Activated T-helper 1 cell treated with anti-CD3 and anti-CD28 coated beads, Interleukin-12 subunit alpha, Interleukin-12 subunit beta, Interleukin-2, Interleukin-4 antibody, amounts not matched to agents 30 ng/mL and 10 ng/mL and 1 ng/mL, durations not matched to agents 14 hours and 24 hours and 36 hours (primary cell): Measurements from ENCODE around the gene ZNF432. TPM values are rescaled to one million over a fixed set of nuclear protein-coding genes. Genes with fewer than 3 reads are reported as not detected.
"Not testable (repeated sequence)": the region's sequence is repeated elsewhere in the genome, so short reads cannot be mapped to it uniquely, and the experiment has no call there.

Source experiments
- DNase-seq: peaks from one replicate; pipeline ENCODE4 v3.0.0; 2021; ENCODE audit warnings: low spot score
- H3K27ac Mint-ChIP-seq: one replicate; pipeline ENCODE4 v1.8.0; 2021; ENCODE audit warnings: mild to moderate bottlenecking, mixed read lengths
- H3K27me3 Mint-ChIP-seq: one replicate; pipeline ENCODE4 v1.8.0; 2022; ENCODE audit warnings: mild to moderate bottlenecking, moderate library complexity, mixed read lengths; ENCODE audit not compliant: insufficient read depth
- H3K36me3 Mint-ChIP-seq: one replicate; pipeline ENCODE4 v1.8.0; 2021; ENCODE audit warnings: low read depth, mixed read lengths
- H3K4me1 Mint-ChIP-seq: one replicate; pipeline ENCODE4 v1.8.0; 2021; ENCODE audit warnings: low read depth, mixed read lengths
- H3K4me3 Mint-ChIP-seq: one replicate; pipeline ENCODE4 v1.8.0; 2021; ENCODE audit warnings: mild to moderate bottlenecking, moderate library complexity, mixed read lengths
- H3K9me3 Mint-ChIP-seq: one replicate; pipeline ENCODE4 v1.8.0; 2021; ENCODE audit warnings: mixed read lengths
- intact Hi-C: fragments of 100-400 bp; cut with micrococcal nuclease; formaldehyde crosslinking; loops from one replicate; pipeline ENCODE4 v1.15.1; 2024
- total RNA-seq: library from RNA; stranded (reverse); gene quantifications from 2 replicates; pipeline ENCODE4 v1.2.3, GENCODE V29; 2022

The ZNF432 gene
- total RNA-seq: 12.5 and 15.0 TPM in 2 replicates

DNA sequence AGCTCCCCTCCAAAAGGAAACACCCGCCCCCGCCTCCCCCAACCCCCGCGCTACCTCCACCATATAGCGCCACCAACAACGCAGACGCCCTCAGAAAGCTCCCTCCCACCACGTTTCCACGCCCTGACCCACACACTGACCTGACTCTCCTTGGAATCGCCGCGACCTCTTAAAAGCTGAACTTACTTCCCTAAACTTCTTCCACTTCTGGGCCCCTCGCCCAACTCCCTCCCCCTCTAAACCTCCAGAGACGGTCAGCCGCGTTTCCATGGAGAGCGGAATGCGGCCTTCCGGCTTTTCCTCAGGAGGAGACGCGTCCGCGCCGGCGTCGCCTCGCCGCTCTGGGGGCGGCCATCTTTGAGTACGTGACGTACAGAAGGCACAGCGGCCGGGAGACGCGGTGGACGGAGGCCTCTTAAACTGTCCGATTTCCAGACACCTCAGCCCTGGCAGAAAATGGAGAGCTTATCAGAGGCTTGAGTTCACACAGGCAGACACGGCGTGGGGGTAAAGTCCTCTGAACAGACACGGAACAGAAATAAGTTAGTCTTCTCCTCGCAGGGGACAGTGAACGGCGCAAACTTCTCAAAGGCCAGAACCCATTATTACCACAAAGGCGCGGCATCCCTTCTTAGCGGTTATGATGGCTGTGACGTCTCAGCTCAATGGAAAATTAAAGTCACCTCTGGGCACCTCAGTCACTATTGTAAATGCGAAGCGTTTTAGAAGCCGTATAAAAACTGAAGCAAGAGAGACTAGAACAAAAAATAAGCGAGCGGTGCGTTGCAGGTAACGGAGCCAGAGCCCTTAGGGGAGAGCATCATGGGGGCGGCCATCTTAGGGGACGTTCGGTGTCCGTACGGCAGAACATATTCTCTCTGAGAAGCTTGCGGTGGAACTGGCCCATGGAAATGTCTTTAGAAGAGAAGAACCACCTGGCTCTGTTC lies at the start of gene ZNF432:
ZNF432 (minus strand) TSS at position 284 of the 947 bp plus-strand sequence. CDS start 1,970 bp downstream, outside the sequence.
- Mint-ChIP-seq H3K27me3 (no peaks in the 10 kb centered on the region), H3K4me3 (peak within 1 kb of the TSS; percentile 95), H3K36me3 (peaks cover 47% of the 10 kb centered on the region), H3K9me3 (peaks cover 53% of the 10 kb centered on the region), H3K4me1 (peaks cover 20% of the 10 kb centered on the region), H3K27ac (peak within 1 kb of the TSS; percentile 99)
- intact Hi-C loops: loop anchor here (1.0 to 2.0 kb wide), 10 partner anchors 21 to 478 kb away; partner anchors contain the start of genes ZNF350, ZNF613, ZNF614 and ZNF615
- peak; percentile 76 for DNase-seq

- H3K4me3 Mint-ChIP-seq: peak overlapping the region; percentile 92
- intact Hi-C loops, H3K27me3 Mint-ChIP-seq, DNase-seq, H3K27ac Mint-ChIP-seq: not testable (repeated sequence)
- peaks cover 76% of the 10 kb centered on the region for H3K9me3 Mint-ChIP-seq
- H3K36me3 Mint-ChIP-seq: peaks cover 32% of the 10 kb centered on the region
- H3K4me1 Mint-ChIP-seq: peaks cover 22% of the 10 kb centered on the region
Observed at GRCh38 chr19:52096416-52096815, 47.8 kb upstream of the ZNF432 start.

- Mint-ChIP-seq H3K9me3 (peaks cover 85% of the 10 kb centered on the region), H3K36me3 (peaks cover 38% of the 10 kb centered on the region)
- intact Hi-C loops: loop anchor here (1.0 to 2.0 kb wide), 4 partner anchors 44 to 95 kb away; partner anchors contain the start of genes PPP2R1A, ZNF432, ZNF614 and ZNF616
Observed at GRCh38 chr19:52095172-52096014, 46.8 kb upstream of the ZNF432 start, which contains the start of gene ZNF841. ZNF841 (minus strand) TSS chr19:52095765; CDS start chr19:52084801, 10,964 bp downstream.

DNA sequence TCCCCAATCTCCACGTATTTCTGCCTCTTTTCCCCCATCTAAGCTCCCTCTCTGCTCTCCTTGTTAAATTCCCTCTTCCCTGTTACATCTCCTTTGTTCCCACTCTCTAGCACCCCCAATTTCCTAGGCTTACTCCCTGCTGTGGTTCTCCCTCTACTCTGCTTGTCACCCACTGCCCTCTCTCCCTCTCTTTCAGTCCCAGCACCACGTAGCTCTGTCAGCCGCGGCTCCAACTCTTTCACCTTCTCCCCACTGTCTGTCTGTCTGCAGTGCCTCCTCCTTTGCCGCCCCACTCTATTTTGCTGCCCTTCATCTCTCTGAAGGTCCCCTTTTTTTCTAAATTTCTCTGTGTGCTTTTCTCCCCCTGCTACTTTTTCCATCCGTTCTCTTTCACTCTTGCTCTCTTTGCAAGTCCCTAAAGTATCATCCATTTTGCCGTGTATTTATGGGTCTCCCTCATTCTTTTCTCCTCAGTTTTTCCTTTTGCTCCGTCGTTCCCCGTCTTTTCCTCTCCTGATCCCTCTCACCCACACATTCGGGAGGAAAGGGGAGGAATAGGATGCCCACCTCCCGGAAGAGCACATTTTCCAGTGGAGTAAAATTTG lies 46.0 kb upstream of the ZNF432 start:
- H3K27me3 Mint-ChIP-seq: no peaks in the 10 kb centered on the region
- peaks cover 22% of the 10 kb centered on the region for H3K4me1 Mint-ChIP-seq
- no peak for DNase-seq
- peaks cover 89% of the 10 kb centered on the region for H3K9me3 Mint-ChIP-seq
- H3K4me3 Mint-ChIP-seq: peak overlapping the region; percentile 92
- H3K36me3 Mint-ChIP-seq: peaks cover 46% of the 10 kb centered on the region
- intact Hi-C loops: loop anchor here (1.0 to 2.0 kb wide), 4 partner anchors 45 to 96 kb away; partner anchors contain the start of genes PPP2R1A, ZNF432, ZNF614 and ZNF616
- peak overlapping the region; percentile 90 for H3K27ac Mint-ChIP-seq

More at GRCh38 chr19:52095172-52096014, 46.8 kb upstream of the ZNF432 start, which contains the start of gene ZNF841:
- Mint-ChIP-seq H3K4me3 (peak within 1 kb of the TSS; percentile 92), H3K27me3 (no peaks in the 10 kb centered on the region), H3K27ac (peak within 1 kb of the TSS; percentile 90), H3K4me1 (peaks cover 22% of the 10 kb centered on the region)
- peak; percentile 81 for DNase-seq

DNA sequence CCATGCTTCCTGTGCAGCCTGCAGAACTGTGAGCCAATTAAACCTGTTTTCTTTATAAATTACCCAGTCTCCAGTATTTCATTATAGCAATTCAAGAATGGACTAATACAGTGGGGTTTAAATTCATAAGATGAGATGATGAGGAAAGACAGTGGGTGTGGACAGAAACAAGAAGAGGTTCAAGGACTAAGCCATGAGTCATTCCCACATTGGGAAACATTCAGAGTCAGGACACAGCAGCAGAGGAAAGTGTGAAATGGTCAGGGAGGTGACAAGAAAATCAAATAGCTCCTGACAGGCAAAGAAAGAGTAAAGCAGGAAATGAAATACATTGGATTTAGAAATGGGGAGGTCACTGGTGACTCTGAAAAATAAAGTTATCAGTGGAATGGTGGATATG lies 37.8 kb upstream of the ZNF432 start:
- H3K4me1 Mint-ChIP-seq: no peaks in the 10 kb centered on the region
- no peaks in the 10 kb centered on the region for H3K27me3 Mint-ChIP-seq
- H3K9me3 Mint-ChIP-seq: peaks cover 80% of the 10 kb centered on the region
- no peak overlapping the region for H3K27ac Mint-ChIP-seq
- DNase-seq: no peak
- intact Hi-C loops: no loop called here
- H3K36me3 Mint-ChIP-seq: peaks cover 78% of the 10 kb centered on the region
- no peak overlapping the region for H3K4me3 Mint-ChIP-seq

DNA sequence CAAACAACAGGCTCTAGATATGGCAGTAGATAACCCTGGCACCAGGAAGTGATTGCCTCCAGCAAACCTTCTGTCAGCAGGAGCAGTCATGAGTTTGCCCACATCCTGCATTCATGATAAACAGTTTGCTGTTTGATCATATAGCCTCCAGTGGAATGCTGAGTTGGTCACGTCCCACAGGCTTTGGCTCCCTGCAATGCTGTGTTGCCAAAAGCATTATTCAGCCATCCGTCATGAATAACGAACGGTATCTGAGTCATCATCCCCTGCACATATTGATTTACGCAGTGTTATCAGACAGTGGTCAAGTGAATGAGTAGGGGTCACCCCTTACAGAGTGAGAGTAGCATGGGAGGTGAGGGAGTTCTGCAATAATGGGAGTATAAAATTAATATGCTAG lies 21.9 kb upstream of the ZNF432 start:
- peaks cover 81% of the 10 kb centered on the region for H3K9me3 Mint-ChIP-seq
- no peaks in the 10 kb centered on the region for H3K4me1 Mint-ChIP-seq
- peaks cover 83% of the 10 kb centered on the region for H3K36me3 Mint-ChIP-seq
- H3K4me3 Mint-ChIP-seq: no peak overlapping the region
- no peak overlapping the region for H3K27ac Mint-ChIP-seq
- H3K27me3 Mint-ChIP-seq: no peaks in the 10 kb centered on the region
- intact Hi-C loops: no loop called here
- no peak for DNase-seq

- no peaks in the 10 kb centered on the region for H3K27me3 Mint-ChIP-seq
- H3K27ac Mint-ChIP-seq: no peak overlapping the region
- no peak for DNase-seq
- H3K4me1 Mint-ChIP-seq: no peaks in the 10 kb centered on the region
- intact Hi-C loops: no loop called here
- H3K9me3 Mint-ChIP-seq: peaks cover 81% of the 10 kb centered on the region
- peaks cover 80% of the 10 kb centered on the region for H3K36me3 Mint-ChIP-seq
- H3K4me3 Mint-ChIP-seq: no peak overlapping the region
Observed at GRCh38 chr19:52069653-52070052, 21.0 kb upstream of the ZNF432 start.

GRCh38 chr19:52066258-52066863 lies 17.7 kb upstream of the ZNF432 start:
- DNase-seq: no peak
- intact Hi-C loops: no loop called here
- H3K4me1 Mint-ChIP-seq: no peaks in the 10 kb centered on the region
- H3K4me3 Mint-ChIP-seq: no peak overlapping the region
- peaks cover 73% of the 10 kb centered on the region for H3K9me3 Mint-ChIP-seq
- no peak overlapping the region for H3K27ac Mint-ChIP-seq
- H3K27me3 Mint-ChIP-seq: no peaks in the 10 kb centered on the region
- H3K36me3 Mint-ChIP-seq: peaks cover 70% of the 10 kb centered on the region

- intact Hi-C loops: no loop called here
- H3K27ac Mint-ChIP-seq: no peak overlapping the region
- H3K9me3 Mint-ChIP-seq: peaks cover 73% of the 10 kb centered on the region
- H3K27me3 Mint-ChIP-seq: no peaks in the 10 kb centered on the region
- peaks cover 60% of the 10 kb centered on the region for H3K36me3 Mint-ChIP-seq
- no peak for DNase-seq
- H3K4me3 Mint-ChIP-seq: no peak overlapping the region
- H3K4me1 Mint-ChIP-seq: no peaks in the 10 kb centered on the region
Observed at GRCh38 chr19:52065399-52065798, 16.8 kb upstream of the ZNF432 start.

- H3K27me3 Mint-ChIP-seq, H3K4me3 Mint-ChIP-seq, H3K27ac Mint-ChIP-seq, intact Hi-C loops, DNase-seq, H3K4me1 Mint-ChIP-seq: not testable (repeated sequence)
- Mint-ChIP-seq H3K9me3 (peaks cover 76% of the 10 kb centered on the region), H3K36me3 (peaks cover 31% of the 10 kb centered on the region)
Observed at GRCh38 chr19:52056480-52056879, 7.8 kb upstream of the ZNF432 start.

DNA sequence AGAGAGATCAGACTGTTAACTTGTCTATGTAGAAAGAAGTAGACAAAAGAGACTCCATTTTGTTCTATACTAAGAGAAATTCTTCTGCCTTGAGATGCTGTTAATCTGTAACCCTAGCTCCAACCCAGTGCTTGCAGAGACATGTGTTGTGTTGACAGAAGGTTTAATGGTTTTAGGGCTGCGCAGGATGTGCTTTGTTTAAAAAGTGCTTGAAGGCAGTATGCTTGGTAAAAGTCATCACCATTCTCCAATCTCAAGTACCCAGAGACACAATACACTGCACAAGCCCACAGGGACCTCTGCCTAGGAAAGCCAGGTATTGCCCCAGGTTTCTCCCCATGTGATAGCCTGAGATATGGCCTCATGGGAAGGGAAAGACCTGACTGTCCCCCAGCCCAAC lies 3.1 kb upstream of the ZNF432 start:
- peaks cover 16% of the 10 kb centered on the region for H3K4me1 Mint-ChIP-seq
- H3K27me3 Mint-ChIP-seq, DNase-seq, H3K4me3 Mint-ChIP-seq, H3K27ac Mint-ChIP-seq, intact Hi-C loops: not testable (repeated sequence)
- H3K9me3 Mint-ChIP-seq: peaks cover 58% of the 10 kb centered on the region
- peaks cover 40% of the 10 kb centered on the region for H3K36me3 Mint-ChIP-seq

- Mint-ChIP-seq H3K27ac (no peak overlapping the region), H3K27me3 (no peaks in the 10 kb centered on the region), H3K9me3 (peaks cover 73% of the 10 kb centered on the region), H3K4me3 (no peak overlapping the region), H3K4me1 (no peaks in the 10 kb centered on the region), H3K36me3 (peaks cover 88% of the 10 kb centered on the region)
- DNase-seq: no peak
- intact Hi-C loops: no loop called here
Observed at GRCh38 chr19:52039169-52039568, 9.5 kb downstream of the ZNF432 start.
